ENCODE measurements around the gene ZSWIM2.
"Not testable (repeated sequence)": the region's sequence is repeated elsewhere in the genome, so short reads cannot be mapped to it uniquely, and the experiment has no call there.

ZSWIM2 gene

DNA sequence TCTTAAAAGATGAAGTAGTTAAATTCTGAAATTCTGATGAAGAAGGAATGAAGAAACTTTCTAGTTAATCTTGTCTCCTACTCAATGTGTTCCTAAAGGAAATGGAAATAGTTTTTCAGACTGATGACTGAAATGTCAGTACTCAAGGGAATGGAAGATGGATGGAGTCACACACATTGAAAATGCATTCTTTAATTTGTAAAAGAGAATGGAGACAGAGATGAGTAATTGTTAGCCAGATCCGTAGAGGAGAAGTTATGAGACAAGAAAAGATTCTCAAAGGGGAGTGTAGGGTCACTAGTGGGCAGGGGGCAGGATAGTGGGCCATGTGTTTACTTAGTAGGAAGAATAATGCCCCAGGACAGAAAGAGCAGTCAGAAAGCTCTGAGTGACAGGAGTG is 13.3 kb downstream of the ZSWIM2 start:
- no peak for DNase-seq

DNA sequence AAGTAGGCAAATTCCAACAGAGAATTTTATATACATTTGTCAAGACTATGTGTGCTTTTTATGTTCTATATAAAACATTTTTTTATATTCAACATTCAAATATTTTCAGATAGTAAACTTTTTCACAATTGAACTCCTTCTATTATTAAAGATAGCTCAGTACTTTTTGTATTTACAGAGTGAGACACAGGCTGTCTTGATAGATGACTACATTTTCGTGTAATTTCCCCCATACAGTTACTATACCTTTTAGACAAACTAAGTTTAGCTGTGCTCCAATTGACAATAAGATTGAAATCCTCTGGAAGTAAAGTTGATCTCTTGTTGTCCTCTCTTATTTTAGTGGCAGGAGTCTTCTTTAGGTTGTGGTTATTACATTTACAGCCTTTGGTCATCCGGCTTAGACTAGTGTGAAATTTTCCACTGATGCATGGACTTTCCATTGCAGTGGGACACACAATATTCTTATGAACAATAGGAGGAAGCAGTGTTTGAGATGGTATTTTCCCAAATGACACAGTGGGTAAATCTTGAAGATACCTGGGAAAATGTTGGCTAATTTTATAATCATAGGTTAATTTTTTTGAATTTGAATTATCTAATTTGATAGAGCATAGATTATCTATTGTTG is 21.0 kb downstream of the ZSWIM2 start:
- no peak for DNase-seq

DNA sequence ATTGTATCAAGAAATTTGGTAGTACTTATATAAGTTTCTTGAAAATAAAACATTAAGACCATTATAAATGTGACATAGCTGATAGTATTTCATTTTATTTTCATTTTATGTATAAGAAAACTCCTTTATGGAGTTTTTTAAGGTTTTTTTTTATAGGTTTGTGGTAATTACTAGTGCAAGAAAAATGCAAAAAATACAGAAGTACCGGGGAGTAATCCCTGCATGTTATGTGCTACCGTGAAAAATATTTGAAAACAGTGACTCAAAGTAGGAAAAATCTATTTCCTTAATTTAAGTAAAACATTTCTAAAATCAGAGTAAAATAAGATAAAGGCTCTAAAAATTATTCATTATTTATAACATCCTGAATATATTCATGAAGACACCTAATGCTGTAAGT is 21.6 kb downstream of the ZSWIM2 start:
- DNase-seq, result no peak

- DNase-seq, result no peak
These were observed 26.6 kb downstream of the ZSWIM2 start for GRCh38 chr2:186822323-186822722.

GRCh38 chr2:186820303-186820702 is 28.7 kb downstream of the ZSWIM2 start:
- DNase-seq, result no peak

GRCh38 chr2:186811760-186812159 is 37.2 kb downstream of the ZSWIM2 start:
- not testable (repeated sequence) for DNase-seq

GRCh38 chr2:186806591-186806990 is 42.4 kb downstream of the ZSWIM2 start:
- DNase-seq, result no peak

DNA sequence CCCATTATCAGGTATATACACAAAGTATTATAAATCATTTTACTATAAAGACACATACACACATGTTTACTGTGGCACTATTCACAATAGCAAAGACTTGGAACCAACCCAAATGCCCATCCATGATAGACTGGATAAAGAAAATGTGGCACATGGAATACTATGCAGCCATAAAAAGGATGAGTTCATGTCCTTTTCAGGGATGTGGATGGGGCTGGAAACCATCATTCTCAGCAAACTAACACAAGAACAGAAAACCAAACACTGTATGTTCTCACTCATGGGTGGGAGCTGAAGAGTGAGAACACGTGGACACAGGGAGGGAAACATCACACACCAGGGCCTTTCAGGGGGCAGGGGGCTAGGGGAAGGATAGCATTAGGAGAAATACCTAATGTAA is 50.4 kb downstream of the ZSWIM2 start:
- not testable (repeated sequence) for DNase-seq

GRCh38 chr2:186784930-186785329 is 64.0 kb downstream of the ZSWIM2 start:
- no peak for DNase-seq

GRCh38 chr2:186783254-186783653 is 65.7 kb downstream of the ZSWIM2 start:
- no peak for DNase-seq

- DNase-seq, result no peak
These were observed 68.2 kb downstream of the ZSWIM2 start for GRCh38 chr2:186780701-186781316.

All from activated CD4-positive, alpha-beta T cell treated with anti-CD3 and anti-CD28 coated beads, Interleukin-2, amount 50 U/mL, for 16 hours (primary cell).